COLO829 (cell line): ENCODE data around the gene MARK4.
"Not testable (repeated sequence)": the region's sequence is repeated elsewhere in the genome, so short reads cannot be mapped to it uniquely, and the experiment has no call there.

Experiments used
- DNase-seq: peaks from one replicate; pipeline ENCODE4 v3.0.0; 2012; ENCODE audit warnings: low spot score

Gene MARK4

DNA sequence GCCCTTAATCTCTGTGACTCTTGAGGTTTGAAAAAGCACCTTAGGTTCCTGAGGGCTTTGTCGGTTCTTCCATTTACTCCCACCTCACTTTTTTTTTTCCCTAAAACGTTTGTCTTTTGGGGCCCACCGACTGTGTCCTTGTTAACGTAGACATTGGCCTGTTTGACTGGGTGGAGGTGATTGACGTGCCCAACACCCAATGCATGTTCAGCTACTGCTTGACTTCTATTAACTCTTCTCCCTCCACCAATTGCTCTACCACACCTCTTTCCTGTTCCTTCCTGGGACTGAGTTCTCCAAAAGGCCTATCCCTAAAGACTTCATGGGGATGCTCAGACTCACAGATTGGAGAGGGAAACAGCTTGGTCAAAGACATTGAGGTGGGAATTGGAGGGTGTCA, 54.4 kb downstream of the MARK4 start:
- no peak for DNase-seq

DNA sequence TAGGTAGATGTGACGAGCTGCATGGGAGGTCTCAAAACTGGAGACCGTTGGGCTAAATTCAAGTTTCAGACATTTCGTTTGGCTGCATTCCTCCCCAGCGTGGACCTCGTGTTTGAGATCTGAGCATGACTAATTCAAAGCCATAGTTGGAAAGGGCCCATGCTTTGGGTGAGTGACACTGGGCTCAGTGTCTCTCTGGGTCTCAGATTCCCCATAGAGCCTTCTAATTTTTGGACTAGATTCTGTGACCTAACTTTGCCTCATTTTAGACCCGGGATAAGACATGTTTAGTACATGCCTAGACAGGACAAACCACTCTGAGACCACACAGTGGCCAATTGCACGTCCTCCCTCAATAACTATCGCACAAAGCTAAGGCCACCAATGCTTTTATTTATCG, 55.0 kb downstream of the MARK4 start:
- DNase-seq, result no peak

DNA sequence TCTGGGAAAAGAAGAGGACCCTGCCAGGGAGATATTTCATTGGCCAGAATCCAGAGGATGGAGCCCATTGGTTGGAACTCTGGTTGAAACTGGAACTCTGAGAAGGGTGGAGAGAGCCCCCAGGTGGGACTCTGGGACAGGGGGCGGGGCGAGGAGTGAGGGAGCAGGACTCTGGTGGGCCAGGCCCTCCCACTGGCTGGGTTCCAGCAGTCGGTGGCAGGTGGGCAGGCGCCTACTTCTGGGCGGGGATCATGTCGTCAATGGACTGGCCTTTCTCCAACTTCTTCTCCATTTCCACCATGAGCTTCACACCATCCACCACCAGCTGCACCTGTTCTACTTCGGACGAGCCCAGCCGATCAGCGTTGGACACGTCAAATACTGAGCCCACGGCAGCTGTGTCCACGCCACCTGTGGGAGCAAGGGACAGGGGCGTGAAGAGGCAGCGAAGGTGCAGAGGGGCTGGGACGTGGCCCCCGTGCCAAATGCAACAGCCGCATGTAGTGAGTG, 55.5 kb downstream of the MARK4 start:
- DNase-seq, result no peak

DNA sequence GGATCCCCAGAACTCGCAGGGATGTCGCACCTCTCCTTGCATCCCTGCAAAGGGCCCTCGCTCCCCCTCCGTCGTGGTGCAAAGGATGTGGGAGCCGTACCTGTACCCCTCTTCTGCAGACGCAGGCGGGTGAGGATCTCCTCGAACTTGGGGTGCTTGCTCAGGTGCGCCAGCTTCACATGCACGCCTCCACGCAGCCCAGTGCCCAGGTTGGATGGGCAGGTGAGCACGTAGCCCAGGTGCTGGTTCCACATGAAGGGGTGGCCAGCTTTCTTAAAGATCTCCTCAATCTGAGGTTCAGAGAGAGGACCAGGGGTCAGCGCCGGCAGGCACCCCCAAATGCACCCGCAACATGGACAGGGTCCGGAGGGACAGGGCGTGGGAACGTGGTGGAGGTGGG, 56.3 kb downstream of the MARK4 start:
- no peak for DNase-seq

DNA sequence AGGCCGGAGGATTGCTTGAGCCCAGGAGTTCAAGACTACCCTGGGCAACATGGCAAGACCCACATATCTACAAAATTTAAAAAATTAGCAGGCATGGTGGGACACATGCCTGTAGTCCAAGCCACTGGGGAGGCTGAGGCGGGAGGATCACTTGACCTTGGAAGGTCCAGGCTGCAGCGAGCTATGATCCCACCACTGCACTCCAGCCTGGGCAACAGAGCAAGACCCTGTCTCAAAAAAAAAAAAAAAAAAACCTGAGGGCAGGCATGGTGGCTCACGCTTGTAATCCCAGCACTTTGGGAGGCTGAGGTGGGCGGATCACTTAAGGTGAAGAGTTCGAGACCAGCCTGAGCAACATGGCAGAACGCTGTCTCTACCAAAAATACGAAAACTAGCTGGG, 58.3 kb downstream of the MARK4 start:
- DNase-seq, result not testable (repeated sequence)

DNA sequence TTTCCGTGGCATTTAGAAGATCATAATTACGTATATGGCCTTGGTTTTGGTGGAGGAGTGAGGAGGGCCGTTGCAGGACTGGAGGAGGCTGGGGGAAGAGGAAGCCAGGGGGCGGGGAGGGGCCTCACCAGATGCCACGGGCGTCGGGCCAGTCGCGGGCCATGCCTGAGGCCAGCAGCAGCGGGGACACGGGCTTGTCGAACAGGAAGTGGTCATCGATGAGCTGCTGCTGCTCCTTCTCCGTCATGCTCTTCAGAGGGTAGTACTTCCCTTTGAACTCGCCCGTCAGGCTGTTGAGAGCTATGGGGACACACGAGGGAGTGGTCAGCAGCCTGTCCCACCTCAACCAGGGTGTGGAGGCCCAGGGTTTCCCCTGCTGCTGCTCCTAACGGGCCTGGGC, 60.5 kb downstream of the MARK4 start:
- no peak for DNase-seq

DNA sequence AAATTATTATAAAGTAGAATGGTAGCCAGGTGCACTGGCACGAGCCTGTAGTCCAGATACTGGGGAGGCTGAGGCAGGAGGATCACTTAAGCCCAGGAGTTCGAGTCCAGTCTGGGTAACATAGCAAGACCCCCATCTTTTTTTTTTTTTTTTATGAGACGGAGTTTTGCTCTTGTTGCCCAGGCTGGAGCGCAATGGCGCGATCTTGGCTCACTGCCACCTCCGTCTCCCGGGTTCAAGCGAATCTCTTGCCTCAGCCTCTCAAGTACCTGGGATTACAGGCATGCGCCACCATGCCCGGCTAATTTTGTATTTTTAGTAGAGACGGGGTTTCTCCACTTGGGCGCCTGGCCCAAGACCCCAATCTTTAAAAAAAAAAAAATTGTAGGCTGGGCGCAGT, 61.2 kb downstream of the MARK4 start:
- not testable (repeated sequence) for DNase-seq

DNA sequence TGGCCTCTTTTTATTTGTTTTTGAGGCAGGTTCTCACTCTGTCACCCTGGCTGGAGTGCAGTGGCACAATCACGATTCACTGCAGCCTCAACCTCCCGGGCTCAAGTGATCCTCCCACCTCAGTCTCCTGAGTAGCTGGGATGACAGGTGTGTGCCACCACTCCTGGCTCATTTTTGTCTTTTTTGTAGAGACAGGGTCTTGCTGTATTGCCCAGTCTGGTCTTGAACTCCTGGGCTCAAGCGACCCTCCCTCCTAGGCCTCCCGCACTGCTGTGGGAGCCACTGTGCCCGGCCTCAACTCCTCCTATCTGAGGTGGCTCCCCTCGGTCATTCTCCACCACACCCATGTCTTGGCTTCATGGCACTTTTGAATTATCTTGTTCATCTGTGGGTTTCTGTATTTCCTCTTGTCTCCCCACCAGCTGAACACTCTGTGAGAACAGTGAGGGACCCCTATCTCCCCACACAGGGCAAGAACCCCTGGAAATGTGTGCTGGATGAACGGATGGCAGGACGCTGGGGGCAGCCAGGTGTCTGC, 63.7 kb downstream of the MARK4 start:
- DNase-seq, result no peak

DNA sequence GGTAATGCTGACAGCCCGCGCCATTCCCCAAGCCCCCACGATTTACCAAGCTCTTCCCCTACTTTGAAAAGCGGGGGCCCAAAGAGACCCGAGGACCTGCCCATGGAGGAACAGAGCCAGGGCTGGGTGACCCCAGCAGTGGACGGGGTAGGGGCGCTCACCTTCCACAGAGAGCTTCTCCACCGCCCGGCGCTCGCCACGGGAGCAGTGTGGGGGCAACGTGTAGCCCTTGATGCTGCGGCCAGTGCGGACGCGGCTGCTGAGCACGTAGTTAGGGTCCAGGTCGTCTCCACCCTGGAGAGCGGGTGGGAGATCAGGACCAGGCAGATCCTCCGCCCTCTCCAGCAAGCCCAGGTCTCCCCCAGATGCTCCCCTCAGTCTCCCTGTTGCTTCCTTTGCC, 64.2 kb downstream of the MARK4 start:
- DNase-seq, result no peak

DNA sequence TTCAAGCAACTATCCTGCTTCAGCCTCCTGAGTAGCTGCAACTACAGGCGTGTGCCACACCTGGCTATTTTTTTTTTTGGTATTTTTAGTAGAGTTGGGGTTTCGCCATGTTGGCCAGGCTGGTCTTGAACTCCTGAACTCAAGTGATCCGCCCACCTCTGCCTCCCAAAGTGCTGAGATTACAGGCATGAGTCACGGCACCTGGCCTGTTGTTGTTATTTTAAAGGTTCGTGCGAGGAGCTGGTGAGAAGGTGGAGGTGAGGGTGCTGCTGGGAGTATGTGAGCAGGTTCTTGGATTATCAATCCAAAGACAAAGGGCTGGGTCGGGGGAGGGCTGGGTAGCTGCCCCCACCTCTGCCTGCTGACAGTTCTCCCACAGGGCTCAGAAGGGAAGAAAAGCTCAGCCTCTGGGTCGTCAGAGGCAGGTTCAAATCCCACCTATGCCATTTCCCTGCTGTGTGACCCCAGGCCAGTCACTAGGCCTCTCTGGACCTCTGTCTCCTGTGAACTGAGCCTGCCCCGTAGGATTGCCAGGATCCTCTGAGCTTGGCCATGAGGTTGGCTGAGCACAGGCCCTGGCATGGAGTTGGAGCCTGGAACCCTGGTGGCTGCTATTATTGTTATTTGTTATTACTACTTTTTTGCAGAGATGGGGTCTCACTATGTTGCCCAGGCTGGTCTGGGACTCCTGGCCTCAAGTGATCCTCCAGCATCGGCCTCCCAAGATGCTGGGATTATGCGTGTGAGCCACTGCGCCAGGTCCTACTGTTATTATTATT, 70.1 kb downstream of the MARK4 start:
- no peak for DNase-seq

DNA sequence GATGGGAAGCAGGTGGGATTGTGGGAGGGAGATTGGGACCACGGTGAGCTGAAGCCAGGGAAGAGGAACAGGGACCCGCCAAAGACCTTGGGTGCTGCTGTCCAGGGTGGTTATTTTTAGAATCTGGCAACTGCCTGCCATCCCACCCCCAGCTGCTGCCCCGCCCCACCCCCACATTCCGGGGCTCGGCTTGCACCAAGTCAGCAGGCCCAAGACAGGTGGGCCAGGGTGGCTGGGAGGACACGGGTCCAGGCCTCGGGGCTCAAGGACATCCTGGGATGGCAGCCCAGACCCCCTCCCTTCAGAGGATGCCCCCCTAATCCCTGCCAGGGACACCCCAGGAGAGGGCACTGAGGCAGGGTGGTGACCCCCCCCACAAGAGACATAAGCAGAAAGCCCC, 70.8 kb downstream of the MARK4 start:
- no peak for DNase-seq

DNA sequence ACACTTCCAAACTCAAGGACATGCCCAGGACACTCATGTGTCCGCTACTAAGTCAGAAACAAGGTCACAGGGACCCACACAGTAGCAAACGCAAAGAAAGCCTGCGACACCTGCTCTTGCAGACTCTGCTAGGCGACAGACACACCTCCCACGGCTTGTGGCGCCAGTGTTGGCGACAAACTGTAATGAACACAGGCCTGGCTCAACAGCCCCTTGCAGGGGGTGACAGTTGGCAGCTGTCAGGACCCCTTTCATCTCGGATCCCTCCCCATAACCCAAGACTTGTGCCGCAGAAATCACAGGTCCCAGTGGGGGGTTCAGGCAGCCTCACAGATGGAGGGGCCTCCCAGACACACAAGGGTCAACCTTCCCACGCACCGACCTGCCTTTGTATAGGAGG, 71.2 kb downstream of the MARK4 start:
- DNase-seq, result no peak

DNA sequence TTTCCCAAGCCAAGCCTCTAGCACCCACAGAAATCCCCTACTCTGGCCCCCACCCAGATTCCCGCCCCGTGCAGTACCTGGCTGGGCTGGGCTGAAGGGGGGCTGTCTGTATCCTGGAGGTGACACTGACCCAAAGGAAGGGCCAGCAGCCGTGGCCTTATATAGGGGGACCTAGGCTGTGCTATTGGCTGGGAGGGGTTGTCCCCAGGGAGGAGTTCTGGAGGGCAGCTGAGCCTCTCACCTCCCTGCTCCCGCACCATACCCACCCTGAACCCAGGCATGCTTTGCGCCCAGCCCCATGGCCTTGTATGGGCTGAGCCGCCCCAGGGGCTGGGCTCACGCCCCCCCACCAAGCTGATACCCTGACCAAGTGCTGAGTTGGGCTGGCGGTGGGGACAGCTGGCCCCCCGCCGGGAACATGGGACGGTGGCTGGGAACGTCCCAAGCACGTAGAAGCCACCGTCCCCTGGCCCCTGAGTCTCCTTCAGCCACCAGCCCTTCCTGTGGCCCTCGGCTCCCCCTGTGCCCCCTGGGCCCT, 71.7 kb downstream of the MARK4 start, which contains the start of gene CKM:
Gene CKM (minus strand): TSS at position 132 of the 538 bp plus-strand sequence. CDS start 3,162 bp downstream, outside the sequence.
- no peak for DNase-seq

DNA sequence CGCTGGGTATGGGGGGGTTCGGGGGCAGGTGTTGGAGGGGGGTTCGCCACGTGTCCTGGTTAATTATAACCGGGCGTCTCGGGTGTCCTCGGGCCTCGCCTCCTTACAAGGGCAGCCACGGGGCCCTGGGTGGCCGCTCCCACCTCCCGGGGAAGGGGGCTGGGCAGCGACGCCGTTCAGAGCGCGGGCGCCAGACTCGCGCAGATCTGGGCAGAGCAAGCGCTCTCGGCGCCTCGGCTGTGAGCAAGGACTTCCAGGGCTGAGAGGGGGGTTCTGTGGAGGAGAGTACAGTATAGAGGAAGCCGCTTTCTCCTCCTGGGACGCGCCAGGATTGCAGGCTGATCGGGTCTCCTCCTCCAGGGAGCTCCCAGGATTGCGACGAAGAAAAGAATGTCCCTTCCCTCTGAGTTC, 72.6 kb downstream of the MARK4 start:
- no peak for DNase-seq

DNA sequence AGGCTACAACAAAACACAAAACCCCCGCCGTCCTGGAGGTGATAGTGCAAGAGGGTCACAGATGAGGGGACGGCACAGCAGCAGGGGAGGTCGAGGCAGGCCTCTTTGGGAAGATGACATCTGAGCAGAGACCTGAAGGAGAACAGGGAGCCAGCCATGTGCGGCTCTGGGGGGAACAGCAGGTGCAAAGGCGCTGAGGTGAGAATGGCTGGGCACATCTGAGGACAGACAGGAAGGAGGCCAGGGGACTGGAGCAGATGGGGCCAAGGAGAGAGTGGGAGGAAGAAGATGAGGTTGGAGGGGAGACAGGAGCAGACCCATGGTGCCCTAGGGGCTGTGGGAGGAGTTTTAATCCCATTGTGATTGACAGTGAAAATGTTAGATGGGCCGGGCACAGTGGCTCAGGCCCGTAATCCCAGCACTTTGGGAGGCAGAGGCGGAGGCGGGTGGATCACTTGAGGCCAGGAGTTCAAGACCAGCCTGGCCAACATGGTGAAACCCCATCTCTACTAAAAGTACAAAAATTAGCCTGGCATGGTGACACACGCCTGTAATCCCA, 73.4 kb downstream of the MARK4 start:
- DNase-seq, result no peak

DNA sequence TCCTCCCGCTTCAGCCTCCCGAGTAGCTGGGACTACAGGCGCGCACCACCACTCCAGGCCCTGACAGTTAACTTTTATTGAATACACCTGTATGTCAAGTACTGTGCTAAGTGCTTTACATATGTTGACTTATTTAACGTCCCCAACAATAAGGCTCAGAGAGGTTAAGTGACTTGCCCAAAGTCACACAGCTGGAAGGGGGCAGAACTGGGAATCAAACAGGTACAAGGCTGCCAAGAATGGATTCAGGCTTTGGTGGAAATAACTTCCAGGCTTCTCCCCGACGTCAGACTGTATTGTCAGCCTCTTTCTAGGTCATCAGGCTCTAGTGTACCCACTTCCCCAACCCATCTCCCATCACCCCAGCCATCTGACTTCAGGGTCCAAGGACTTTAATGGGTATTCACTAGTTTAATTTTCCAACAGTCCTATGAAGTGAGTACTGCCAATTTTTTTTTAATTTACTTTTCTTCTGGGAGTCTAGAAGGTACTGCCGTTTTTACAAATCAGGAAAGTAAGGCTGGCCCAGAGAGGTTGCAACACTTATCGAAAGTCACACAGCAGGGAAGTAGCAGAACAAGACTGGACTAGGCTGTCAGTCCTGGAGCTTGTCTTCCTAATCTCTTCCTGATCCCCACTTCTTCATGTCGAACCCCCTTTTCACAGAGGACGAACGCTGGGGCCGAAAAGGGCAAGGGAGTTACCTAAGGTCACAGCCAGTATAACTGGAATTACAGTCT, 76.5 kb downstream of the MARK4 start:
- no peak for DNase-seq

DNA sequence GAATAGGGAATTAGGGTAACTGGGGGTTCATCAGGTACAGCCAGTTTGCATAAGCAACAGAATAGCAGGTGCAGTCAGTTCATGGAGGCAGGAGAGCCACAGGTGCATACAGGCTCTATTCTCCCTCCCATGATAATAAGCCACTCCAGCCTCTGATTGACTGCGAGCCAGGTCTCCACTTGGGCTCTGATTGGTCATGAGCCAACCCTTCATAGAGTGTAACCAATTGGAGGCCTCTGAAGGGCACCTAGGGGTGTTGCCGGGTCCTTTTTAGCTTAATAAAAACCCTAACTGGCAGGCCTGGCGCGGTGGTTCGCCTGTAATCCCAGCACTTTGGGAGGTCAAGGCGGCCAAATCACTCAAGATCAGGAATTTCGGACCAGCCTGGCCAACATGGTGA, 80.3 kb downstream of the MARK4 start:
- no peak for DNase-seq

DNA sequence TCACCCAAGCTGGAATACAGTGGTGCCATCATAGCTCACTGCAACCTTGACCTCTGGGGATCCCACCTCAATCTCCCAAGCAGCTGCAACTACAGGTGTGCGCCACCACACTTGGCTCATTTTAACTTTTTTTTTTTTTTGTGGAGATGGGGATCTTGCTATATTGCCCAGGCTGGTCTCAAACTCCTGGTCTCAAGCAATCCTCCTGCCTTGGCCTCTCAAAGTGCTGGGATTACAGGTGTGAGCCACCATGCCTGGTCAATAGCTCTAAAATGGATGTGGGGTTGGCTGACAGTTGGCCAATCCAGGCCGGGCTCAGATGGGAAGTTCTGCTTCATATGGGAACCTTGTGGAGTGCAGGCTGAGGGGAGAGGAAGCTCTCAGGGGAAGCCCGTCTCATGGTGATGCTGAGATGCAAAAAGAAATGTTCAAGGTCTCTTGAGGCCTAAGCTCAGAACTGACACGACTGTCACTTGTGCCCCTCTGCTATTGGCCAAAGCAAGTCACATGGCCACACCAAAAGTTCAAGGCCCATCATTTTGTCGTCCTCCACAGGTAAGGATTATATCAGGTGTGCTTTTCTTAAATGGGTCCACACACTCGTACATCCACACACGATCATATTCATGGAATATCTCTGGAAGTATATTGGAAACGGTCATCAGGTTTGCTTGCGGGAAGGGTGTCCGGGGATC, 82.7 kb downstream of the MARK4 start:
- no peak for DNase-seq

DNA sequence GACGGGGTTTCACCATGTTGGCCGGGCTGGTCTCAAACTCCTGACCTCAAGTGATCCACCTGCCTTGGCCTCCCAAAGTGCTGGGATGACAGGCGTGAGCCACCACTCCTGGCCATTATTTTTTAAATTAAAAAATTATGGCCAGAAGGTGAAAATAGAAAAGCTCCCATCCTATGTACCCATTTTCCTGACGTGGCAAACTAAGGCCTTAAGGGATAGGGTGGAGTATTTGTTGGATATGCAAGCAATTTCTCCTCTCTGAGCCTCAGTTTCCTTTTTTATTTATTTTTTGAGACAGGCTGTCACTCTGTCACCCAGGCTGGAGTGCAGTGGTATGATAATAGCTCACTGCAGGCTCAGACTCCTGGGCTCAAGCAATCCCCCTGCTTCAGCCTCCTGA, 83.8 kb downstream of the MARK4 start:
- not testable (repeated sequence) for DNase-seq

DNA sequence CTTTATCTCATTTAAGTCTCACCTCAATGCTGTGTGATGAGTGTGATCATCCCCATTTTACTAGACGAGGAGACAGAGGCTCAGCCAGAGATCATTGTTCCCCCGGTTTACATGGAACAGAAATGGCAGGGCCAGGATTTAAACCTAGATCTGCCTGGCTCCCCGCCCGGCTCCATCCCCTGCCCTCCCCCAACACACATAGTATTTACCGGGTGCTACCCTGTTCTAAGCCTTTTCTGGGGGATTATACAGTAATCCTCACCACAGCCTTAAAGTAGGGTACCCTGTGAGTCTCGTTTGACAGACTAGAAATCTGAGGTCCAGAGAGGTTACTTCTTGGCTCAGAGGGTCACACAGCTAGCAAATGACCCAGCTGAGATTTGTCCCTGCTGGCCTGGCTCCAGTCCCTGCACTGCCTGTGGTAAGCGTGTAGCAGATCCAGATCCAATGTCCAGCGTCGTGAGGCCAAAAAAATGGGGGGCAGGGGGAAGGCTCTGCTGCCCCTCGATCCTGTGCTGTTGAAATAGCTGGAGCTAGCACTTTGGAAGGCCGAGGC, 85.7 kb downstream of the MARK4 start:
- DNase-seq, result no peak

DNA sequence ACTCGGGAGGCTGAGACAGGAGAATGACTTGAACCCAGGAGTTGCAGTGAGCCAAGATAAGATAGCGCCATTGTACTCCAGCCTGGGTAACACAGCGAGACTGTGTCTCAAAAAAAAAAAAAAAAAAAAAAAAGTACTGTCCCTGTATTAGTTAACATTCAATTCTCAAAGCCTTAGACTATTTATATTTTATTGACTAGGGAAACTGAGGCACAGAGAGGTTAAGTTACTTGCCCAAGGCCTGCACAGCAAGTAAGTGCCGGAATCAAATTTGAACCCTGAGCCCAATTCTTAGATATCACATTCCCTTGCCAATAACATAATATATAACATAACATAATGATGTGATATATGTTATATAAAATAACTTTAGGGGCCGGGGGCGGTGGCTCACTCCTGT, 88.6 kb downstream of the MARK4 start:
- no peak for DNase-seq
